GM23338 (cell line): ENCODE data around the gene EMID1. TPM values are rescaled to one million over a fixed set of nuclear protein-coding genes. Genes with fewer than 3 reads are reported as not detected.

Source experiments
- ATAC-seq: fragments of 200-7000 bp; cut with Tn5 transposase; 3 replicates; pipeline ENCODE4 v1.9.1; 2020
- DNase-seq: peaks from one replicate; pipeline ENCODE4 v3.0.0-alpha.2; 2015; ENCODE audit warnings: low spot score
- H2AFZ ChIP-seq: fragments of 200-600 bp; sonication (generic); 2 replicates; pipeline ENCODE4 v1.8.0; 2016; ENCODE audit warnings: antibody characterized with exemption, mild to moderate bottlenecking, moderate library complexity
- H3F3A ChIP-seq: fragments of 200-600 bp; sonication (generic); replicated peaks from 2 replicates; pipeline ENCODE4 v1.8.0; 2017; ENCODE audit warnings: antibody characterized with exemption, mixed run types, low read depth
- H3K27ac ChIP-seq: fragments of 200-600 bp; sonication (generic); 2 replicates; pipeline ENCODE4 v1.6.1; 2016; ENCODE audit warnings: low read depth
- H3K27me3 ChIP-seq: fragments of 200-600 bp; sonication (generic); 2 replicates; pipeline ENCODE4 v1.8.0; 2016; ENCODE audit warnings: mild to moderate bottlenecking, mixed run types, moderate library complexity; ENCODE audit not compliant: insufficient read depth
- H3K36me3 ChIP-seq: fragments of 200-600 bp; sonication (generic); 2 replicates; pipeline ENCODE4 v1.8.0; 2016; ENCODE audit warnings: mild to moderate bottlenecking; ENCODE audit not compliant: insufficient read depth
- H3K4me1 ChIP-seq: fragments of 200-600 bp; sonication (generic); 2 replicates; pipeline ENCODE4 v1.8.0; 2016; ENCODE audit warnings: mild to moderate bottlenecking, moderate library complexity; ENCODE audit not compliant: insufficient read depth
- H3K4me2 ChIP-seq: fragments of 200-600 bp; sonication (generic); 2 replicates; pipeline ENCODE4 v1.7.1; 2017; ENCODE audit warnings: mixed run types
- H3K4me3 ChIP-seq: fragments of 200-600 bp; sonication (generic); 2 replicates; pipeline ENCODE4 v1.6.1; 2016; ENCODE audit warnings: mixed run types
- H3K79me2 ChIP-seq: fragments of 200-600 bp; sonication (generic); replicated peaks from 2 replicates; pipeline ENCODE4 v1.8.0; 2017; ENCODE audit warnings: mild to moderate bottlenecking; ENCODE audit not compliant: insufficient read depth
- H3K9me2 ChIP-seq: fragments of 200-600 bp; sonication (generic); 2 replicates; pipeline ENCODE4 v1.8.0; 2017; ENCODE audit not compliant: insufficient read depth
- H4K20me1 ChIP-seq: fragments of 200-600 bp; sonication (generic); replicated peaks from 2 replicates; pipeline ENCODE4 v1.8.0; 2017; ENCODE audit warnings: mild to moderate bottlenecking; ENCODE audit not compliant: insufficient read depth
- H3K27ac Mint-ChIP-seq: 2 replicates; pipeline ENCODE4 v1.8.0; 2020; ENCODE audit warnings: inconsistent platforms, mild to moderate bottlenecking, moderate library complexity, mixed read lengths
- H3K27me3 Mint-ChIP-seq: 3 replicates; pipeline ENCODE4 v1.8.0; 2022; ENCODE audit warnings: low read depth, mild to moderate bottlenecking, moderate library complexity, mixed read lengths, inconsistent platforms; ENCODE audit not compliant: insufficient read depth, poor library complexity
- H3K36me3 Mint-ChIP-seq: 3 replicates; pipeline ENCODE4 v1.8.0; 2021; ENCODE audit warnings: low read depth, mild to moderate bottlenecking, inconsistent platforms, moderate library complexity, mixed read lengths
- H3K4me1 Mint-ChIP-seq: 3 replicates; pipeline ENCODE4 v1.8.0; 2020; ENCODE audit warnings: mild to moderate bottlenecking, inconsistent platforms, mixed read lengths
- H3K4me3 Mint-ChIP-seq: 3 replicates; pipeline ENCODE4 v1.8.0; 2021; ENCODE audit warnings: moderate library complexity, mild to moderate bottlenecking, inconsistent platforms, mixed read lengths
- H3K9me3 Mint-ChIP-seq: 3 replicates; pipeline ENCODE4 v1.8.0; 2020; ENCODE audit warnings: moderate library complexity, mild to moderate bottlenecking, inconsistent platforms, mixed read lengths
- CREB1 ChIP-seq: fragments of 250-450 bp; sonication (Bioruptor Pico); IDR thresholded peaks from 2 replicates; pipeline ENCODE4 v1.5.0; 2020; ENCODE audit warnings: low read depth, mild to moderate bottlenecking, moderate library complexity
- EZH2 ChIP-seq: fragments of 200-600 bp; sonication (generic); IDR thresholded peaks from one replicate; pipeline ENCODE4 v1.8.0; 2017; ENCODE audit warnings: antibody characterized with exemption, mild to moderate bottlenecking, low read depth; ENCODE audit not compliant: unreplicated experiment
- EZH2phosphoT487 ChIP-seq: fragments of 200-600 bp; sonication (generic); IDR thresholded peaks from one replicate; pipeline ENCODE4 v1.8.1; 2018; ENCODE audit warnings: antibody characterized with exemption; ENCODE audit not compliant: unreplicated experiment
- NANOG ChIP-seq: IDR thresholded peaks from 2 replicates; pipeline ENCODE4 v1.6.1; 2016; ENCODE audit warnings: antibody characterized with exemption, borderline replicate concordance
- POLR2AphosphoS5 ChIP-seq: IDR thresholded peaks from 2 replicates; pipeline ENCODE4 v1.6.1; 2016; ENCODE audit warnings: antibody characterized with exemption, low read depth
- STAT1 ChIP-seq: IDR thresholded peaks from one replicate; pipeline ENCODE4 v1.6.1; 2016; ENCODE audit warnings: antibody characterized with exemption; ENCODE audit not compliant: unreplicated experiment
- ZNF114 ChIP-seq: fragments of 250-450 bp; sonication (Bioruptor Pico); IDR thresholded peaks from 2 replicates; pipeline ENCODE4 v1.5.0; 2020; ENCODE audit warnings: mild to moderate bottlenecking, moderate library complexity
- ZNF331 ChIP-seq: fragments of 250-450 bp; sonication (Bioruptor Pico); IDR thresholded peaks from 2 replicates; pipeline ENCODE4 v1.5.0; 2020; ENCODE audit warnings: low read depth, mild to moderate bottlenecking, moderate library complexity
- polyA plus RNA-seq: library from polyadenylated mRNA; unstranded; fragments of >200 nt; fragmentation: Nextera tagmentation; extraction: Ambion mirVana; gene quantifications from 2 replicates; pipeline ENCODE4 v1.2.1, GENCODE V29; 2016
- total RNA-seq: library from RNA; depleted of rRNA; stranded (reverse); fragments of >200 nt; shearing (Covaris generic); gene quantifications from 2 replicates; pipeline ENCODE4 v1.2.3, GENCODE V29; 2014
- TF ChIP-seq, protein P1 (sequence below), 2 experiments: fragments of 200-600 bp in 1 of 2; sonication (generic) in 1 of 2; conservative IDR thresholded peaks; 2 replicates each; pipeline versions ENCODE4 v1.5.1 to v1.6.1; 2016 to 2017; ENCODE audit warnings: antibody characterized with exemption in 2 of 2, low read depth in 2 of 2, mild to moderate bottlenecking in 2 of 2, moderate library complexity in 1 of 2
- TF ChIP-seq, protein P2 (sequence below): IDR thresholded peaks from 2 replicates; pipeline ENCODE4 v1.6.1; 2016; ENCODE audit warnings: antibody characterized with exemption
- TF ChIP-seq, protein P3 (sequence below): IDR thresholded peaks from one replicate; pipeline ENCODE4 v1.6.1; 2018; ENCODE audit warnings: antibody characterized with exemption; ENCODE audit not compliant: unreplicated experiment

The EMID1 gene
- total and polyA plus RNA-seq, 2 experiments from 2014 or later = 3.0 to 13.4 TPM

DNA sequence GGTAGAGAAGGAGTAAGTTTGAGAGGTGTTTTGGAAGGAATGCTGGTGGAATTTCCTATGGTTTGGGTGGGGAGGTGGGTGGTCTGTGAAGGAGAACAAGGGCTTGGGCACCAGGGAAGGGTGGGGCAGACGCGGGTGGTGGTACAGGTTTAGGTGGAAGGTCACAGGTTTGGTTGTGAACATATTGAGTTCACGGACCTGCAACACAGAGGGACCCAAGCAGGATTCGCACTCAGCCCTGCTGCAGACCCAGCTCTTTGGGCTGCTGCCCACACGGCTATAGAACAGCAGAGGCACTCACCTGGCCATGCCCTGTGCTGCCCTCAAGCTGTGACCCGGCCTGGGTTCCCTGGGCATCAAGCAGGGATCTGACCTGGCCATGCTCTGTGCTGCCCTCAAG is 33.5 kb upstream of the EMID1 start:
- no peaks in the 10 kb centered on the region for H3K27me3 ChIP-seq
- no peak for DNase-seq
- TF ChIP-seq ZNF331 (CRISPR knock-in tag) (no peak), EZH2 (no peak), POLR2AphosphoS5 (no peak), CREB1 (no peak), EZH2phosphoT487 (no peak), STAT1 (no peak), ZNF114 (CRISPR knock-in tag) (no peak), NANOG (no peak)
- TF ChIP-seq, protein P1, sequence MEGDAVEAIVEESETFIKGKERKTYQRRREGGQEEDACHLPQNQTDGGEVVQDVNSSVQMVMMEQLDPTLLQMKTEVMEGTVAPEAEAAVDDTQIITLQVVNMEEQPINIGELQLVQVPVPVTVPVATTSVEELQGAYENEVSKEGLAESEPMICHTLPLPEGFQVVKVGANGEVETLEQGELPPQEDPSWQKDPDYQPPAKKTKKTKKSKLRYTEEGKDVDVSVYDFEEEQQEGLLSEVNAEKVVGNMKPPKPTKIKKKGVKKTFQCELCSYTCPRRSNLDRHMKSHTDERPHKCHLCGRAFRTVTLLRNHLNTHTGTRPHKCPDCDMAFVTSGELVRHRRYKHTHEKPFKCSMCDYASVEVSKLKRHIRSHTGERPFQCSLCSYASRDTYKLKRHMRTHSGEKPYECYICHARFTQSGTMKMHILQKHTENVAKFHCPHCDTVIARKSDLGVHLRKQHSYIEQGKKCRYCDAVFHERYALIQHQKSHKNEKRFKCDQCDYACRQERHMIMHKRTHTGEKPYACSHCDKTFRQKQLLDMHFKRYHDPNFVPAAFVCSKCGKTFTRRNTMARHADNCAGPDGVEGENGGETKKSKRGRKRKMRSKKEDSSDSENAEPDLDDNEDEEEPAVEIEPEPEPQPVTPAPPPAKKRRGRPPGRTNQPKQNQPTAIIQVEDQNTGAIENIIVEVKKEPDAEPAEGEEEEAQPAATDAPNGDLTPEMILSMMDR (conservative IDR thresholded peaks at IDR 0.05; ENCODE audit: low read depth in 2 of 2) = no peak
- TF ChIP-seq, protein P2, sequence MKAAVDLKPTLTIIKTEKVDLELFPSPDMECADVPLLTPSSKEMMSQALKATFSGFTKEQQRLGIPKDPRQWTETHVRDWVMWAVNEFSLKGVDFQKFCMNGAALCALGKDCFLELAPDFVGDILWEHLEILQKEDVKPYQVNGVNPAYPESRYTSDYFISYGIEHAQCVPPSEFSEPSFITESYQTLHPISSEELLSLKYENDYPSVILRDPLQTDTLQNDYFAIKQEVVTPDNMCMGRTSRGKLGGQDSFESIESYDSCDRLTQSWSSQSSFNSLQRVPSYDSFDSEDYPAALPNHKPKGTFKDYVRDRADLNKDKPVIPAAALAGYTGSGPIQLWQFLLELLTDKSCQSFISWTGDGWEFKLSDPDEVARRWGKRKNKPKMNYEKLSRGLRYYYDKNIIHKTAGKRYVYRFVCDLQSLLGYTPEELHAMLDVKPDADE = no peak
- TF ChIP-seq, protein P3, sequence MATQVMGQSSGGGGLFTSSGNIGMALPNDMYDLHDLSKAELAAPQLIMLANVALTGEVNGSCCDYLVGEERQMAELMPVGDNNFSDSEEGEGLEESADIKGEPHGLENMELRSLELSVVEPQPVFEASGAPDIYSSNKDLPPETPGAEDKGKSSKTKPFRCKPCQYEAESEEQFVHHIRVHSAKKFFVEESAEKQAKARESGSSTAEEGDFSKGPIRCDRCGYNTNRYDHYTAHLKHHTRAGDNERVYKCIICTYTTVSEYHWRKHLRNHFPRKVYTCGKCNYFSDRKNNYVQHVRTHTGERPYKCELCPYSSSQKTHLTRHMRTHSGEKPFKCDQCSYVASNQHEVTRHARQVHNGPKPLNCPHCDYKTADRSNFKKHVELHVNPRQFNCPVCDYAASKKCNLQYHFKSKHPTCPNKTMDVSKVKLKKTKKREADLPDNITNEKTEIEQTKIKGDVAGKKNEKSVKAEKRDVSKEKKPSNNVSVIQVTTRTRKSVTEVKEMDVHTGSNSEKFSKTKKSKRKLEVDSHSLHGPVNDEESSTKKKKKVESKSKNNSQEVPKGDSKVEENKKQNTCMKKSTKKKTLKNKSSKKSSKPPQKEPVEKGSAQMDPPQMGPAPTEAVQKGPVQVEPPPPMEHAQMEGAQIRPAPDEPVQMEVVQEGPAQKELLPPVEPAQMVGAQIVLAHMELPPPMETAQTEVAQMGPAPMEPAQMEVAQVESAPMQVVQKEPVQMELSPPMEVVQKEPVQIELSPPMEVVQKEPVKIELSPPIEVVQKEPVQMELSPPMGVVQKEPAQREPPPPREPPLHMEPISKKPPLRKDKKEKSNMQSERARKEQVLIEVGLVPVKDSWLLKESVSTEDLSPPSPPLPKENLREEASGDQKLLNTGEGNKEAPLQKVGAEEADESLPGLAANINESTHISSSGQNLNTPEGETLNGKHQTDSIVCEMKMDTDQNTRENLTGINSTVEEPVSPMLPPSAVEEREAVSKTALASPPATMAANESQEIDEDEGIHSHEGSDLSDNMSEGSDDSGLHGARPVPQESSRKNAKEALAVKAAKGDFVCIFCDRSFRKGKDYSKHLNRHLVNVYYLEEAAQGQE = no peak
- no peaks in the 10 kb centered on the region for H3F3A ChIP-seq
- Mint-ChIP-seq H3K27ac (no peak overlapping the region), H3K4me3 (no peak overlapping the region), H3K27me3 (peaks cover 8% of the 10 kb centered on the region), H3K36me3 (peaks cover 6% of the 10 kb centered on the region; the same call in 2 of the 3 replicates), H3K9me3 (peaks cover 22% of the 10 kb centered on the region), H3K4me1 (no peaks in the 10 kb centered on the region)
- no peak overlapping the region for H3K27ac ChIP-seq
- H3K36me3 ChIP-seq = no peaks in the 10 kb centered on the region
- H3K4me3 ChIP-seq = no peak overlapping the region
- H2AFZ ChIP-seq = no peak overlapping the region
- H3K4me2 ChIP-seq = no peak overlapping the region
- H3K79me2 ChIP-seq = no peaks in the 10 kb centered on the region
- H3K4me1 ChIP-seq = no peaks in the 10 kb centered on the region
- no peaks in the 10 kb centered on the region for H4K20me1 ChIP-seq
- 0 out of 2 replicates have a peak, but pooled peaks cover 3% of the 10 kb centered on the region for H3K9me2 ChIP-seq
- ATAC-seq = no peak
